NOMO-1 treated with dmso at 0.1 percent for 144 hours (cell line): ENCODE results near the gene FAM13C.
"Not testable (repeated sequence)": the region's sequence is repeated elsewhere in the genome, so short reads cannot be mapped to it uniquely, and the experiment has no call there.

Source experiments
- DNase-seq: peaks from one replicate; lab custom pipeline; 2025; ENCODE audit not compliant: unreplicated experiment; lab: John Stamatoyannopoulos, UW

The FAM13C gene

DNA sequence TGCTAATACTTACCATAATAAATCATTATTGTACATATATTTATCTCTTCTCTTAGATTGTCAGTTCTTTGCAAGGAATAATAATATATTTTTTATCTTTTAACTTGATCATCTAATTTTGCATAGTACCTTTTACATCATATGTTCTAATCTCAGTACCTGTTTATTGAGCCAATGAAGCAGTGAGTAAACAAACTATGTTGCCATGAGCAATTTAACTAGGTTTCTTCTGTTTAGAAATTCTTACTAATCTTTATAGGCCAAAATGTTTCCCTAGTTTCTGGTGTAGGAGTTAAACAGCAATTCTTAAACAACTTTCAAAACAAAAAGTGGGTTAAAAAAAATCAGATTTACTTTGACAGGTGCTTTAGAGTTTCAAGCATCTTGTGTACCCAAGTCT lies 124.6 kb downstream of the FAM13C start:
- DNase-seq: no peak

DNA sequence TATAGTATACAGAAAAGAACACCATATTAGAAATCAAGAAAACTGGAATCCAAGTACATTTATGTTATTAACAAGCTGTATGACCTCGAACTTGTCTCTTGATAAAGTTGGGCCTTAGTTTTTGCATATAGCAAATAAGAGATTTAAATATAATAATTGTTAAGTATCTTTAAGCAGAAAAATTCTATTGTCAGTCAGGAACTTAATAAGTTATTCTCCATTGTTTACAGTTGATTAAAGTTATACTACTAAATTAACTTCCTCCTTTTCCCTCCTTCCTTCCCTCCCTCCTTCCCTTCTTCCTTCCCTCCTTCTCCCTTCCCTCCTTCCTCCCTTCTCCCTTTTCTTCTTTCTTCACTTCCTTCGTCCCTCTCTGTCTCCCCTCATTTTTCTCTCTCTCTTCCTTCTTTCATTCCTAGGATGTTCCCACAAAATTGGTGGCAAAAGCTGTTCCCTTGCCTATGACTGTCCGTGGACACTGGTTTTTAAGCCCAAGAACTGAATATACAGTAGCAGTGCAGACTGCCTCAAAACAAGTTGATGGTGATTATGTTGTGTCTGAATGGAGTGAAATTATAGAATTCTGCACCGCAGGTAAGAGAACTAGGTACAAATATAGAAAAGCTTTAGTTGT lies 126.2 kb downstream of the FAM13C start:
- no peak for DNase-seq

DNA sequence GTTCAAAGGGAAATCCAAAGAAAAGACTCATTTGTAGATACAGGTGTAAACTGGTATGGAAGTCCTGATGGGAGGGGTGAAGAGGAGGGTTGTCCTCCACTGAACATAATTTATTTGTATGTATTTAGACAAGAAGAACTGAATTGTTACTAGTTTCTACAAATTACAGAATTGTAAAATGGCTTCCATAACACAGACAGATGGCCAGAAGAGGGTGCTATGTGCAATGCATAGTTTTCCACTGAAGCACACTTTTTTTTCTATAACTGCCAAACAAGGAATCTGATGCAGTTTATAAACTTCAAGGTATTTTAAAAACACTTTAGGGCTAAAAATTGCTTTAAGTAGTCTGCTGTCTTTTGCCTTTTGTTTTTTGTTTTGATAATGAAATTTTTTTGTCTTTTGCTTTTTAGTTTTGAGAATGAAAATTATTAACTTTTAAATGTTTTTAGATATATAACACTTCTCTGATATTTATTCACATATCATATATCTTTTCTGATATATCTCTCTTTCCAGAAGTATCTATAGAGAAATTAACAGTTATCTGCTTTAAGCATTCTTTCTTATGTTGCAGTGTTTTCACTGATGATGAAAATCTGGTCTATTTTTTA lies 127.4 kb downstream of the FAM13C start:
- DNase-seq: no peak

DNA sequence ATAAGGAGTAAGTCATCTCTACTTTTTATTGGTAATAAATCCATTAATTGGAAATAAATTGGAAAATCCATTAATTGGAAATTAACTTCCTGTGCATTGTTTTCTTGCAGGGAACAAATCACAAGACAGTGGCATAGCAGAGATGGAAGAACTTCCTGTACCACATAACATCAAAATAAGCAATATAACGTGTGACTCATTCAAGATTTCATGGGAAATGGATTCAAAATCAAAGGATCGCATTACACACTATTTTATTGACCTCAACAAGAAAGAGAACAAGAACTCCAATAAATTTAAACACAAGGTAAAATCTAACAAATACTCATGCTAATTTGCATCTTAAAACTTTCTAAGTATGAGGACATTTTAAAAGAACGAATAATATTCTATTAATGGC lies 128.2 kb downstream of the FAM13C start:
- no peak for DNase-seq

DNA sequence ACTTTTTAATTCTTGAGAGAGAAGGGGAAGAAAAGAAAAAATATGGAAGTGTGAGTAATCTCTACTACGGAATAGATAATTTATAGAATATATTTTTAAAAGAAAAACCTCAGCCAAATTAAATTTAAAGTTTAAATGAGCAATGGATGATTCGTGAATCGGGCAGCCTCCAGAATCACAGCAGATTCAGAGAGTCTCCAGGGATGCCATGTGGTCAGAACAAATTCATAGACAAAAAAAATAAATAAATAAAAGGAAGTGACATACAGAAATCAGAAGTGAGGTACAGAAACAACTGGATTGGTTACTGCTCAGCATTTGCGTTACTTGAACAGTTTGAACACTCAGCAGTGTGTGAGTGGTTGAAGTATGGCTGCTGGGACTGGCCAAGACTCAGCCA lies 132.9 kb downstream of the FAM13C start:
- DNase-seq: no peak

DNA sequence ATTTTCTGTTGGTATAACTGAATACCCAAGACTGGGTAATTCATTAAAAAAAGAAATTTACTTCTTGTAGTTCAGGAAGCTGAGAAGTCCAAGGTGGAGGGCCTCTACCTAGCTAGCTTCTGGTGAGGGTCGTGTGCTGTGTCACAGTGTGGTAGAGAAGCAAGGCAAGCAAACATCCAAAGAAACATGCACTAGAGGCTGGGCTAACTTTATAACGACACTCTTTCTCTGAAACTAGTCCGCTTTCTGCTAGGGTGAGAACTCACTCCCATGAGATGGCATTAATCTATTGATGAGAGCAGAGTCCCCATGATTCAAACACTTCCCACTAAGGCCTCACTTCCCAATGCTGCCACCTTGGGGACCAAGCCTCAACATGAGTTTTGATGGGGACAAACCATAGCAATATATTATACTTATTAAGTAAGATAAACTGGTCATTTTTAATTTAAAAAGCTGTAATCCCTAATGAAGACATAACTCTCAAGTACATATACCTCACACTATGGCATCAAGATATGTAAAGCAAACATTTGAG lies 135.1 kb downstream of the FAM13C start:
- DNase-seq: no peak

DNA sequence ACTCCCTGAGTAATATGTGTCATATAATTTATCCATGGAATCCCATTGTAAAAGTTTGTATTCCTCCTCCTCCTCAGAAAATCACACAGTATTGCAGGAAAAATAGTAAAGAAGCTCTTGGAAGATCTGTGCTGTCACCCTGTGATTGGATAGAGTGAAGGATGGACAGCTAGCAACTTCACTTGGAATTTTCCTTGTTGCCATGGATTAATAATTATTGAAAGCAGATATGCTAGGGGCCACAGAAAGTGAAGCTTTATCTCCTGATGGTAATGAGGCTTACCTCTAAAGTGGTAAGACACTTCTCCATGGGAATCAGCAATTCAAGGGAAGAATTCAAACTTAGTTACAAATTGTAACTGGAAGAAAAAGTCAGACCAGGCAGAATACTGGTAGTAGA lies 137.1 kb downstream of the FAM13C start:
- no peak for DNase-seq

DNA sequence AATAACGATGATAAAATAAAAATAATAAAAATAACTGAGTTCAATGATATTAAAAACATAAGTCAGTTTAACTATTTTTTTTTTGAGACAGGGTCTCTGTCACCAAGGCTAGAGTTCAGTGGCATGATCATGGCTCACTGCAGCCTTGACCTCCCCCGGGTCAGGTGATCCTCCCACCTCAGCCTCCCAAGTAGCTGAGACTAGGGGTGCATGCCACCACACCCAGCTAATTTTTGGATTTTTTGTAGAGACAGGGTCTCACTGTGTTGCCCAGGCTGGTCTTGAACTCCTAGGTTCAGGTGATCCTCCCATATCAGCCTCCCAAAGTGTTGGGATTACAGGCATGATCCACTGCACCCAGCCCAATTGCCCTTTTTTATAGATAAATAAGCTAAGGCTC lies 138.8 kb downstream of the FAM13C start:
- not testable (repeated sequence) for DNase-seq

DNA sequence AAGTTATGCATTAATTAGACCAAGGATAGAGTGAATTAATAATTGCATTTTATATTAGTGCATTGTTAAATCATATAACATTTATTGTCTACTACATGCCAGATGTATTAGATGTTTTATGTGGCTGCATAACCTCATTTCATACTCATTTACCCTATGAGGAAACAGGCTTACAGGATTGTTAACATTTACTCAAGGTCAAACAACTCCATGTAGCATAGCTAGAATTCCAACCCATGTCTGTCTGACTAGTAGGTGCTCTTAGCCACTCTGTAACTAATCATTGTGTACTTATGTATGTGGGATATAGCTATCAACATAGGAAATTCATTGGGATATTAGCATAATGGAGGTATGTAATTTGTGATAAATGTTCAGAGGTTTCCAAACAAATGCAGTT lies 139.6 kb downstream of the FAM13C start:
- no peak for DNase-seq

DNA sequence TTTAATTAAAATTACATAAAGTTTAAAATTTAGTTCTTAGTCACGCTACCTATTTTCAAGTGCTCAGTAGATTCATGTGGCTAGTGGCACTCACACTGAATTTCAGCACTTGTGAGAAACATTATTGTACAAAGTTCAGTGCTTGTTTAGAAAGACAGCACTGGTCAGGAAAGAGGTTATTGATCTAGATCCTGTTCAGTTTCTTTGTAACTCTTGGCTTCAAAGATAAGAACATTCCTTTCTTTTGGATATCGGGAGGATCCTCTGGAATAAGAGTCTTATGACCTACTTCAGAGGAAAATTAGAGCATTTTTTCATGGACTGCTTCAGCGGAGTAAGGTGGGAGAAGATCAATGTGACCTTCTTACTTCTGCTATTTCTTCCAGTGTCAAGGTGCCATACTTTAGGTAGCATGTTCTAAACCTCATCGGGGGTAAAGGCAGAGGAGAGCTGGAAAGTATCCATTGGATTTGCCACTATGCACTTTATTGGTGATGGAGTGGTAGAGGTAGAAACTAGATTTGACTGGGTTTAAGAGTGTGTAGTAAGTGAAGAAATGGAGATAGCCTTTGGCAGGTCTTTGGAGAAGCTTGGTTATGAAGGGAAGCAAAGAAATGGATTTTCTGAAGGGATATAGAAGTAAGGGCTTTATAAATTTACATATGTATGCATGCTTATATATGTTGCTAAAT lies 146.0 kb downstream of the FAM13C start:
- DNase-seq: no peak

DNA sequence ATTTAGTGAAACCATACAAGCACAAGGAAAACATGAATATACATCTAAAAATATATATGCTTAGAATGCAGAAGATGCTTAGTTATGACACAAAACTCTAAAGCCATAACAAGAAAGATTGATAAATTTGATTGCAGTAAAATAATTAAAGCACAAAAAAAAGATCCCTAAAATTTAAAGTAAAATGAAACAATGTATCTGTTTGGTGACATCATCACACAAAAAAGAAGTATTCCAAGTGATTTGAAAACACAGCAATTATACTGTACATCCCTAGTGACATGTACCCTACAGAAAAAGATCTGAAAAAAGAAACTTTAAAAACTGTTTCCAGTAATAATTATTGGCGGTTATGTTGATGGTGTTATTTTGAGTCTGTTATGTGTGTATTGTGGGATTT lies 148.2 kb downstream of the FAM13C start:
- no peak for DNase-seq

DNA sequence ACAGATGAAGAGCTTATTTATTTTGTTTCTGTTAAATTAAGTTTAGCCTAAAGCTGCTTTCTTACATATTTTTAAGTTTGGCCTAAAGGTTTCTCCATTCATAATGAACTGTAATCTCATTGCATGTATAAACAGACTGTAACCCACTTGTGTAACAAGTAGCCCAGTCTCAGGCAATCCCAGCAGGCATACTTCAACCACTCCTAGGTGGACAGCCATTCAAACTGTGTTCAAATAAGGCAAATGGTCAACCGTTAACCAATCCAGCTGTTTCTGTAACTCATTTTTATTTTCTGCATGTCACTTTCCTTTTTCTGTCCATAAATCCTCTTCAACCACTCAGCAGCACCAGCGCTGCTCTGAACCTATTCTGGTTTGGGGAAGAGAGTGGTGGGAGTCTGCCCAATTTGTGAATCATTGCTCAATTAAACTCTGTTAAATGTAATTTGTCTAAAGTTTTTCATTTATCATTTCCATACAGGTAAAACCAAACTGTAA lies 150.0 kb downstream of the FAM13C start:
- DNase-seq: no peak

DNA sequence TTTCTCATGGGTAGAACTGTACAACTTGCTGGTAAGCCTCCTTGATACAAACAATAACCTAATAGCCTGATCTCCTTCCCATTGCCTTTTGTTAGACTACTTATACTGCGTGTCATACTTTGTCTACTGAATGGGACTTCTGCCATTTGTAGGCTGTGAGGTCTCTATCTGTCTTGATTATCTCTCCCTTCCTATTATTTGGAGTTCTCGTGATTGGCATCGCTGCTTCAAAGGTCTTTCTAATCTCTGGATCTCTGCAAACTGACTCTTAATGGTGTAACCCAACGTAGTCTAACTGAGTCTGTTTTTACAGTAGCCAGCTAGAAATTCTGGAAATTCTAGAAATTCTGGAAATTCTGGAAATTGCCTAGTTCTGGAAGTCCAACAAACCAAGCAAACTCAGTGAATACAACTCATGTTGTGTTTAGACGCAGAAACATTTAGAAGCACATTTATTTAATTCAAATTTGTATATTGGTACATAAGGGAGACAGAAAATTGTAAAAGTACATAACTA lies 156.1 kb downstream of the FAM13C start:
- DNase-seq: no peak
